ENCODE results near the gene DNPEP.

Gene DNPEP

DNA sequence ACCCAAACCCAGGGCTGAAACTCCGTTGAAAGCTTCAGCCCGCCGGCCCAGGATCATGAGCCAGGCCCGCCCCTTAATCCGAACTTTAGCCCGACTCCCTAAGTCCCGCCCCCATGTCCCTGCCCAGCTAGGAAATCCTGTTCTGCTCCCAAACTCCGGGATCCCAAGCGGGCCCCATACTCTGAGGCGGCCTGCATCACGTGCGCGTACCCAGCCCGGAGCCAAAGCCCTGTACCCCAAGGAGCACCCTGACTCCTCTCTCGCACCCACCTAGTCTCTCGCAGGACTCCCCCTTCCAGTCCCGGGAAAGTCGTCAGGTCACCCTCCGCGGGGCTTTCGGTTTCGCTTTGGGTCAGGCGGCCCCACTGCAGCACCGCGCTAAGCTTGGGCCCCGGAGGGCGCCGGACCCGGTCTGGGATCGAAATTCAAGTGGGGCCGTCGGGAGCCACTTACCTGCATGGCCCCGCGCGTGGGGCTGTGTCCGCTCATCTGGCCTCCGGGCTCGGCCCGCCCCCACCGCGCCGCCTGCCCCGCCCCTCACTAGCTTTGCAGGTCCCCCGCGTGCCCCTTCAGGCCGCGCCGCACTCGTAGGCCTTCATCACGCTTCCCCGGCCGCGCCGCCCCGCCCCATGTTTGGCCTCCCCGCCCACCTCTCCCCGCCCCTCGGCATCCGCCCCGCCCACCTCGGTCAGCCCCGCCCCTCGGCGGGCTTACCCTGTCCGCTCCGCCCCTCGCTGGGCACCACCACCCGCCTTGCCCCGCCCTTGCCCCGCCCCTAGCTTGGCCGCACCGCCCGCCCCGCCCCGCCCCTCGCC lies at the start of gene DNPEP:
TSS of gene DNPEP (minus strand) at position 607 of the 815 bp plus-strand sequence. CDS start at position 489, 118 bp downstream.
- peak; percentile 90 for DNase-seq (ENCODE audit: low read depth in 2 of 2)

- no peak for DNase-seq (ENCODE audit: low read depth in 2 of 2)
Measured at GRCh38 chr2:219437141-219437540, 49.4 kb upstream of the DNPEP start.

DNA sequence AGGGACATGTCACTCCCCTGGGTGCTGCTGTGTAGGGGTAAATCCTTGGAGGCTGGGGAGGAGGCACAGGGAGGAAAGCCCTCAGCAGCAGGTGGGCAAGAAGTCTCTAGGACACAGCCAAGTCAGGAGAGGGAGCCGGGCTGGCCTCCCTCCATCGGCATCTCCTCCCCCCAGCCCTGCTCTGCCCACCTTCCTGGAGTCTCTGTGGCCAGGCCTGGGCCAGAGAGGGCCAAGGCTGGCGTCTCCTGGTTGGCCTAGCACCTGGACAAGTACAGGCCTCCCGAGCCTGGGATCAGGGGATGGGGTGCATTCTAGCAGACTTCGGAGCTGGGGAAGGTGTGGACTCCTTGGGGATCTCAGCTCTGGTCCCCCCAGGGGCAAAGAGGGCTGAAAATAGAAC lies 48.8 kb upstream of the DNPEP start:
- no peak for DNase-seq (ENCODE audit: low read depth in 2 of 2)

- no peak for DNase-seq (ENCODE audit: low read depth in 2 of 2)
Measured at GRCh38 chr2:219435701-219436100, 48.0 kb upstream of the DNPEP start.

DNA sequence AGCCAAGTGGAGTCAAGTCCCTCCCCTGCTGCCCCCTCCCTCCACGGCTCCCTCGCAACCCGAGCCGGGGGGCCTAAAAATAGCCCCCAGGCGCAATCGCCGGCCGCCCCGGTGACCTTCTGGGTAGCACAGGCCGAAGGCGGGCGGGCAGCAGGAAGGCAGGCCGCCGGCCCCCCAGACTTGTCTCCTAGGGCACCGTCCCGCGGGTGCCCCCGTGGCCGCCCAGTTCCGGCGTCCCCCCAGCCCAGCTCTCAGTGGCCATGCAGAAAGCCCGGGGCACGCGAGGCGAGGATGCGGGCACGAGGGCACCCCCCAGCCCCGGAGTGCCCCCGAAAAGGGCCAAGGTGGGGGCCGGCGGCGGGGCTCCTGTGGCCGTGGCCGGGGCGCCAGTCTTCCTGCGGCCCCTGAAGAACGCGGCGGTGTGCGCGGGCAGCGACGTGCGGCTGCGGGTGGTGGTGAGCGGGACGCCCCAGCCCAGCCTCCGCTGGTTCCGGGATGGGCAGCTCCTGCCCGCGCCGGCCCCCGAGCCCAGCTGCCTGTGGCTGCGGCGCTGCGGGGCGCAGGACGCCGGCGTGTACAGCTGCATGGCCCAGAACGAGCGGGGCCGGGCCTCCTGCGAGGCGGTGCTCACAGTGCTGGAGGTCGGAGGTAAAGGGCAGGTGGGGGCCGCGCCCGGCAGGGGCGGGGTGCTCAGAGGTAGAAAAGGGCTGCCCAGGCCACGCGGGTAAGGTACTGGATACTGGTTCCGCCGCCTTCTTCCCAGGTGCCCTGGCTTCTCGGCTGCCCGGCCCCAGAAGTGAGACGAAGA lies 47.2 kb upstream of the DNPEP start, which contains the start of gene SPEG:
TSS of gene SPEG (plus strand) at position 126 of the 808 bp plus-strand sequence. CDS start at position 261, 135 bp downstream.
- no peak for DNase-seq (ENCODE audit: low read depth in 2 of 2)

DNA sequence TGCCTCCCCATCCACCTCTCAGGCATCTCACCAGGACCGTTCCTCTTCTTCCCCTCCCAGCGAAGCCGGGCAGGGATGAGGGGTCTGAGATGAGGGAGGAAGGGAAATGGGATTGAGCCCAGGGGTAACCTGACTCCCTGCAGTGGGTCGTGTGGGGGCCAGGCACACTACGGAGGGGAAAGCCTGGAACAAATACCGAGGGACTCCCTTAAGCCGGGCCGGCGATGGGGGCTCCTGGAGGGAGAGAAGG lies 46.7 kb upstream of the DNPEP start:
- DNase-seq (ENCODE audit: low read depth in 2 of 2), result no peak

- DNase-seq (ENCODE audit: low read depth in 2 of 2), result no peak
Measured at GRCh38 chr2:219433666-219434467, 46.2 kb upstream of the DNPEP start.

GRCh38 chr2:219430633-219431615 lies 43.2 kb upstream of the DNPEP start:
- no peak for DNase-seq (ENCODE audit: low read depth in 2 of 2)

DNA sequence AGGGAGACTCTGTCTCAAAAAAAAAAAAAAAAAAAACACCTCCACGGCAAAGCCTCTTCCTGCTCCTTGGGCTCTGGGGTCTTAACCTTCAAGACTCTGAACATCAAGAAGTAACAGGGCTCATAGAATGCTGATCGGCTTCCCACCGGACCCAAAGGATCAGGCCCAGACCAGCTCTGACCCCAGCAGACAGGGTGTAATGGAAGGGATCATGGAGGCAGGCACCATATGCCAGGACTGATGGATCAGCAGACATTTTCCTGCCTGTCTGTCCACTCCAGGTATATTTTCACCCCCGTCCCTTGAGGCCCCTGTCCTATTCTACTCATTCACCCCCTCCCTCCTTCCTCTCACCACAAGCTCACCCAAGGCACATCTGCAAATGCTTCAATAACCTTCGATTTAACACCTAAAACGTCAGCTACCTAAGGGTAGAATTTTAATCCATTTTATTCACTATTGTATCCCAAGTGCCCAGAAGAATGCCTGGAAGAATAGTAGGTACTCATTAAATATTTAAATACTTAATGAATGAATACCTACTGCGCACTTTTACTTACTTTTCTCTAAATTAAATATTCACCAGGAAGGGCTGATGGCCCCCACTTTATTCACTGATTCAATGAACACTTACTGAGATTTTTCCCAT lies 42.4 kb upstream of the DNPEP start:
- no peak for DNase-seq (ENCODE audit: low read depth in 2 of 2)

DNA sequence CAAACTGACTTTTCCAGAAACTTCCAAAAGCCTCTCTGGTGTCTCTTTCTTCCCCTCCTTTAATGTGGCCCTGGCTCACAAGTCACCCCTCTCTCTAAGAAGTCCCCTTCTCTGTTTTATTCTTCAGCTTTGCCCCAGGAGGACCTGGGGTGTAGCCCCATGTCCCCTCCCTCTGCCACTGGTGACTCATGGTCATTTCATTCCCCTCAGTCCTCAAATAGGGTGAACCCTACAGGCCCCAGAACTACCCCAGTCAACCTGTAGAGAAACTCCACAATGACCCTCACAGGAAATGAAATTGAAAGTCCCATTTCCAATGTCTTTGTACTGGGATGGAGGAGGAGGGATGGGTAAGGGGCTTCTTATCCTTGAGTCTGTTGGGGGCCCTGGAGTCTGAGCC lies 40.8 kb upstream of the DNPEP start:
- no peak for DNase-seq (ENCODE audit: low read depth in 2 of 2)

DNA sequence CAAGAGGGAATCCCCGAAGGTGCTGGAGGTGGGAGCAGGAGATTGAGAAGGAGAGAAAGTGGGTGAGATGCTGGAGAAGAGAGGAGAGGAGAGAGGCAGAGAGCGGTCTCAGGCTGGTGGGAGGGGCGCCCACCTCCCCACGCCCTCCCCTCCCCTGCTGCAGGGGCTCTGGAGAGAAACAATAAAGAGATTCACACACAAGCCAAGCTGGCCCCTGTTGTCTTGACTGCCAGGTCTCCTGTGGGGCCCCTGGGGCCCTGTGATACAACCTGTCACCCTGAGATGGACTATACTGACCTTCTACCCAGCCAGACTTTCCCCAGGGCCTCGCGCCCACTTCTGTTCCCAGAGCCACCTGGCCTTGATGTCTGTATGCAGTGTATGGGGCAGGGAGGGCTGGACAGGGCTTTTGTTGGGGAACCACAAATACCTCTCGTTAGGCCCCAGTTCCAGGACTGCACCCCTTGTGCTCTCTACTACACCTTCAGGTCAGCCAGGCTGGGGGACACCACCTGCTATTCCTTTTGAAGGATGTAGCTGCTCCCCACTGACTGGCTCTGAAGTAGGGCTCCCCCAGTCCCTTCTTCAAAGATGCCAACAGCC lies 38.9 kb upstream of the DNPEP start:
- DNase-seq (ENCODE audit: low read depth in 2 of 2), result no peak

DNA sequence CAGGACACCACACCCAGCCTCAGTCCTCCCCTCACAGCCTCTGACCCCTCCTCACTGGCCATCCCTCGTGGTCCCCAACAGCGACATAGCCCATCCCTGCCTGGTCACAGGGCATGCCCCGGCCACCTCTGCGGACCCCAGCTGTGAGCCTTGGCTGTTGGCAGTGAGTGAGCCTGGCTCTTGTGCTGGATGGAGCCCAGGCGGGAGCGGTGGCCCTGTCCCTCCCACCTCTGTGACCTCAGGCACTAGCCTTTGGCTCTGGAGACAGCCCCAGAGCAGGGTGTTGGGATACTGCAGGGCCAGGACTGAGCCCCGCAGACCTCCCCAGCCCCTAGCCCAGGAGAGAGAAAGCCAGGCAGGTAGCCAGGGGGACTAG lies 38.3 kb upstream of the DNPEP start:
- DNase-seq (ENCODE audit: low read depth in 2 of 2), result no peak

DNA sequence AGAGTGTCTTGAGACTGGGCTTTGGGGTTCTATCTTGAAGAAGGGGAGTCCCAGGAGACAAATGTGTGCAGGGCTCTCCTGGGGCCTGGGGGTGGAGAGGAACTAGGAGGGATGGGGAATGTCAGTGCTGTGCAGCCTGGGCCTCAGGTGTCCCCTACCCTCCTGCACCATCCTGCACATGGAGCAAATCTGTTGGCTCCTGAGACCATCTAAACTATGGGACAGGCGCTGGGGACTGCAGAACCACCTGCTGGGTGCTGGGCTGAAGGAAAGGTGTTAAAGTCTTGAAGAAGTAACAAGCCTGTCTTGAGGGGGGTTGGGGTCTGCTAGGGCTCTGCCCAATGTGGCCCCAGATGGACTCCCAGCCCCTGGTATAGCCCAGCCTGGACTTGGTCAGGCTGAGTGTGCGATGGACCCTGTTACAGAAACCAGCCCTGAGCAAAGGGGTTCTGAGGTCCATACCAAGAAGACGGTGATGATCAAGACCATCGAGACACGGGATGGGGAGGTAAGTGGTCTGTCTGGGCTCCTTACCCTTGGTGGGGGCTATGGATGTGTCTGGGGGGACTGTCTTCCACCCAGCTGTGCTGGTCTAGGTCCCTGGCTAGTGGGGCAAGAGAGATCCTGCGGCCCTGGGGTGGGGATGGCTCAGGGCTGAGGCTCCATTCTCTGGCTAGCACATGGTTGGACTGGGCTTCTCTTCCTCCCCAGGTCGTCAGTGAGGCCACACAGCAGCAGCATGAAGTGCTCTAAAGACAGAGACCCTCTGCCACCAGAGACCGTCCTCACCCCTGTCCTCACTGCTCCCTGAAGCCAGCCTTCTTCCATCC lies 37.7 kb upstream of the DNPEP start:
- DNase-seq (ENCODE audit: low read depth in 2 of 2), result no peak

GRCh38 chr2:219423652-219424377 lies 36.1 kb upstream of the DNPEP start:
- no peak for DNase-seq (ENCODE audit: low read depth in 2 of 2)

GRCh38 chr2:219422952-219423534 lies 35.3 kb upstream of the DNPEP start:
- no peak for DNase-seq (ENCODE audit: low read depth in 2 of 2)

- no peak for DNase-seq (ENCODE audit: low read depth in 2 of 2)
Measured at GRCh38 chr2:219421323-219421722, 33.6 kb upstream of the DNPEP start.

DNA sequence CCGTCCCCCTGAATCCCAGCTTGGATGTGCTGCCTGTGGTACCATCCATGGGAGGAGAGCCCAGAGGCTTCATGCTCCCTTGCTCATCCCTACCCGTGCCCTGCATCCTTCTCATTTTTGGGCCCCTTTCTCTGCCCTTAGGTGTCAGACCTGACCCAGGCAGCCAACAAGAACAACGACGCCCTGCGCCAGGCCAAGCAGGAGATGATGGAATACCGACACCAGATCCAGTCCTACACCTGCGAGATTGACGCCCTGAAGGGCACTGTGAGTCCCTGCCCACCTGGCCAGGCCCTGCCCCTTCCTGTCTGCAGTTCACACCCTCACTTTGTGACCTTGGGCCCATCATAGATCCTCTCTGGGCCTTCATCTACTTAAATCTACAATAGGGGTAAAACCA lies 33.0 kb upstream of the DNPEP start:
- DNase-seq (ENCODE audit: low read depth in 2 of 2), result no peak
